NCI-H1417 treated with DMSO at 0.1 percent for 48 hours (cell line): ENCODE results near the gene MEN1.
"Not testable (repeated sequence)": the region's sequence is repeated elsewhere in the genome, so short reads cannot be mapped to it uniquely, and the experiment has no call there.

Source experiments
- DNase-seq: peaks from one replicate; lab custom pipeline; 2025; lab: John Stamatoyannopoulos, UW

MEN1 gene

GRCh38 chr11:64832467-64833197 lies 22.3 kb upstream of the MEN1 start:
- DNase-seq: no peak

GRCh38 chr11:64831411-64831891 lies 21.1 kb upstream of the MEN1 start:
- no peak for DNase-seq

GRCh38 chr11:64829536-64830251 lies 19.3 kb upstream of the MEN1 start:
- no peak for DNase-seq

- DNase-seq: no peak
Observed at GRCh38 chr11:64827451-64827839, 17.1 kb upstream of the MEN1 start.

- no peak for DNase-seq
Observed at GRCh38 chr11:64826578-64827450, 16.5 kb upstream of the MEN1 start.

- DNase-seq: no peak
Observed at GRCh38 chr11:64826062-64826461, 15.7 kb upstream of the MEN1 start.

GRCh38 chr11:64823568-64824119 lies 13.3 kb upstream of the MEN1 start:
- DNase-seq: no peak

GRCh38 chr11:64817476-64817875 lies 7.1 kb upstream of the MEN1 start:
- DNase-seq: no peak

GRCh38 chr11:64815433-64815832 lies 5.1 kb upstream of the MEN1 start:
- DNase-seq: not testable (repeated sequence)

- no peak for DNase-seq
Observed at GRCh38 chr11:64814712-64815187, 4.4 kb upstream of the MEN1 start.

- DNase-seq: no peak
Observed at GRCh38 chr11:64813826-64814225, 3.5 kb upstream of the MEN1 start.

GRCh38 chr11:64810891-64811272 lies 531 bp upstream of the MEN1 start:
- no peak for DNase-seq

GRCh38 chr11:64809781-64810241 lies 540 bp downstream of the MEN1 start:
- no peak for DNase-seq

GRCh38 chr11:64805481-64805880 lies 4.9 kb downstream of the MEN1 start:
- DNase-seq: no peak

GRCh38 chr11:64804346-64805210 lies 5.8 kb downstream of the MEN1 start:
- DNase-seq: no peak

- DNase-seq: no peak
Observed at GRCh38 chr11:64803846-64804345, 6.5 kb downstream of the MEN1 start.

- DNase-seq: peak; percentile 15
Observed at GRCh38 chr11:64803158-64803845, 7.0 kb downstream of the MEN1 start, which contains the start of gene MAP4K2. Gene MAP4K2 (minus strand): TSS chr11:64803214. CDS start chr11:64803149, 65 bp downstream.

GRCh38 chr11:64802370-64803157 lies 7.8 kb downstream of the MEN1 start:
- no peak for DNase-seq
